GM12891 (cell line): ENCODE results near the gene RPN1.

Experiments used
- PAX5 ChIP-seq: IDR thresholded peaks from 2 replicates; pipeline ENCODE4 v1.6.1; 2011; ENCODE audit warnings: low read length, moderate library complexity, mild to moderate bottlenecking; ENCODE audit not compliant: insufficient read depth, severe bottlenecking
- POLR2A ChIP-seq: IDR thresholded peaks from 2 replicates; pipeline ENCODE4 v1.6.1; 2011; ENCODE audit warnings: low read depth, low read length, control low read depth
- POLR2AphosphoS5 ChIP-seq: IDR thresholded peaks from 2 replicates; pipeline ENCODE4 v1.6.1; 2011; ENCODE audit warnings: low read depth, low read length, control low read depth
- POU2F2 ChIP-seq: IDR thresholded peaks from 2 replicates; pipeline ENCODE4 v1.6.1; 2011; ENCODE audit warnings: low read depth, mild to moderate bottlenecking, control low read depth, low read length, moderate library complexity
- SPI1 ChIP-seq: IDR thresholded peaks from 2 replicates; pipeline ENCODE4 v1.6.1; 2011; ENCODE audit warnings: low read depth, low read length, control low read depth
- TAF1 ChIP-seq: IDR thresholded peaks from 2 replicates; pipeline ENCODE4 v1.6.1; 2011; ENCODE audit warnings: low read depth, low read length, control low read depth

- TF ChIP-seq POLR2AphosphoS5 (no peak), PAX5 (no peak), POLR2A (no peak), TAF1 (no peak), SPI1 (no peak), POU2F2 (no peak)
Observed at GRCh38 chr3:128663151-128663550, 12.5 kb upstream of the RPN1 start.
